GM21576 (cell line): ENCODE data around the gene NCKAP5.
"Not testable (repeated sequence)": the region's sequence is repeated elsewhere in the genome, so short reads cannot be mapped to it uniquely, and the experiment has no call there.

Experiments used
- ATAC-seq: cut with Tn5 transposase; IDR thresholded peaks from one replicate; pipeline ENCODE4 v1.9.1; 2021; ENCODE audit warnings: mild to moderate bottlenecking, moderate library complexity; ENCODE audit not compliant: unreplicated experiment

The NCKAP5 gene

GRCh38 chr2:133240491-133241223 lies 327.6 kb downstream of the NCKAP5 start:
- ATAC-seq = no peak

GRCh38 chr2:133235968-133236367 lies 332.3 kb downstream of the NCKAP5 start:
- ATAC-seq = no peak

GRCh38 chr2:133232556-133232955 lies 335.7 kb downstream of the NCKAP5 start:
- ATAC-seq = no peak

GRCh38 chr2:133231264-133231663 lies 337.0 kb downstream of the NCKAP5 start:
- ATAC-seq = no peak

- no peak for ATAC-seq
Observed at GRCh38 chr2:133229974-133230373, 338.3 kb downstream of the NCKAP5 start.

GRCh38 chr2:133223226-133223625 lies 345.0 kb downstream of the NCKAP5 start:
- no peak for ATAC-seq

GRCh38 chr2:133221398-133221797 lies 346.9 kb downstream of the NCKAP5 start:
- ATAC-seq = no peak

GRCh38 chr2:133218204-133218603 lies 350.1 kb downstream of the NCKAP5 start:
- ATAC-seq = no peak

- no peak for ATAC-seq
Observed at GRCh38 chr2:133215477-133215876, 352.8 kb downstream of the NCKAP5 start.

- ATAC-seq = no peak
Observed at GRCh38 chr2:133213651-133214050, 354.6 kb downstream of the NCKAP5 start.

GRCh38 chr2:133209325-133209724 lies 358.9 kb downstream of the NCKAP5 start:
- ATAC-seq = no peak

GRCh38 chr2:133206666-133207065 lies 361.6 kb downstream of the NCKAP5 start:
- not testable (repeated sequence) for ATAC-seq

- ATAC-seq = no peak
Observed at GRCh38 chr2:133204421-133204820, 363.8 kb downstream of the NCKAP5 start.

GRCh38 chr2:133200684-133201421 lies 367.4 kb downstream of the NCKAP5 start:
- ATAC-seq = no peak

- no peak for ATAC-seq
Observed at GRCh38 chr2:133198678-133199077, 369.6 kb downstream of the NCKAP5 start.

- ATAC-seq = no peak
Observed at GRCh38 chr2:133197156-133197555, 371.1 kb downstream of the NCKAP5 start.

GRCh38 chr2:133194777-133195335 lies 373.4 kb downstream of the NCKAP5 start:
- ATAC-seq = no peak

- no peak for ATAC-seq
Observed at GRCh38 chr2:133194362-133194655, 374.0 kb downstream of the NCKAP5 start.

- ATAC-seq = no peak
Observed at GRCh38 chr2:133193544-133194361, 374.5 kb downstream of the NCKAP5 start.

GRCh38 chr2:133192028-133192427 lies 376.2 kb downstream of the NCKAP5 start:
- no peak for ATAC-seq

- no peak for ATAC-seq
Observed at GRCh38 chr2:133177196-133177595, 391.1 kb downstream of the NCKAP5 start.
